Upper lobe of left lung (tissue), 4 donors: Measurements from ENCODE around the gene C2orf69.
A peak's percentile ranks its signal among the peaks of the same experiment; 100 is the strongest.

Source experiments
- CTCF ChIP-seq, 6 experiments: fragments of 450-650 bp in 4 of 6; fragments of 200-600 bp in 2 of 6; sonication (generic) in 2 of 6; IDR thresholded peaks; one replicate each; pipeline ENCODE4 v1.5.1; 2016 to 2019; ENCODE audit warnings: antibody characterized with exemption in 6 of 6
- POLR2AphosphoS5 ChIP-seq, 2 donors: sonication (generic); formaldehyde crosslinking; IDR thresholded peaks; one replicate each; pipeline ENCODE4 v1.5.1; 2017; ENCODE audit warnings: antibody characterized with exemption in 2 of 2

GRCh38 chr2:199911052-199911876, at the start of gene C2orf69:
- TF ChIP-seq CTCF (IDR thresholded peaks at IDR 0.05), result peak in 2 of 6 experiments; percentile 9 to 32
- peak; percentile 45 to 85 for TF ChIP-seq POLR2AphosphoS5 (IDR thresholded peaks at IDR 0.05)
